ENCODE results near the gene LCP1.

Gene LCP1

GRCh38 chr13:46150134-46150693, 31.8 kb downstream of the LCP1 start:
- no peak for DNase-seq
- Histone ChIP-seq H3K4me3 (ENCODE audit: low read depth, low read length) (no peak overlapping the region), H3K4me1 (no peaks in the 10 kb centered on the region), H3K36me3 (no peaks in the 10 kb centered on the region), H3K27me3 (peaks cover 3% of the 10 kb centered on the region; the same call in 1 of the 2 replicates), H3K9me3 (no peaks in the 10 kb centered on the region)
- no peak for TF ChIP-seq CTCF (IDR thresholded peaks at IDR 0.05; ENCODE audit: low read depth, low read length)

- H3K27me3 ChIP-seq: peaks cover 3% of the 10 kb centered on the region; the same call in 1 of the 2 replicates
- no peak for DNase-seq
- no peaks in the 10 kb centered on the region for H3K36me3 ChIP-seq
- H3K4me3 ChIP-seq (ENCODE audit: low read depth, low read length): no peak overlapping the region
- no peak for TF ChIP-seq CTCF (IDR thresholded peaks at IDR 0.05; ENCODE audit: low read depth, low read length)
- H3K4me1 ChIP-seq: no peaks in the 10 kb centered on the region
- H3K9me3 ChIP-seq: no peaks in the 10 kb centered on the region
Observed at GRCh38 chr13:46149272-46150133, 32.5 kb downstream of the LCP1 start.

- Histone ChIP-seq H3K4me1 (no peaks in the 10 kb centered on the region), H3K36me3 (no peaks in the 10 kb centered on the region), H3K9me3 (no peaks in the 10 kb centered on the region), H3K27me3 (peaks cover 3% of the 10 kb centered on the region; the same call in 1 of the 2 replicates), H3K4me3 (ENCODE audit: low read depth, low read length) (no peak overlapping the region)
- peak; percentile 49 for TF ChIP-seq CTCF (IDR thresholded peaks at IDR 0.05; ENCODE audit: low read depth, low read length)
- DNase-seq: peak; percentile 22
Observed at GRCh38 chr13:46146898-46147297, 35.1 kb downstream of the LCP1 start.

GRCh38 chr13:46145950-46146349, 36.0 kb downstream of the LCP1 start:
- no peak overlapping the region for H3K4me3 ChIP-seq (ENCODE audit: low read depth, low read length)
- no peaks in the 10 kb centered on the region for H3K9me3 ChIP-seq
- H3K36me3 ChIP-seq: no peaks in the 10 kb centered on the region
- H3K27me3 ChIP-seq: peaks cover 3% of the 10 kb centered on the region; the same call in 1 of the 2 replicates
- DNase-seq: no peak
- H3K4me1 ChIP-seq: no peaks in the 10 kb centered on the region
- TF ChIP-seq CTCF (IDR thresholded peaks at IDR 0.05; ENCODE audit: low read depth, low read length): no peak

- no peak overlapping the region for H3K4me3 ChIP-seq (ENCODE audit: low read depth, low read length)
Observed at GRCh38 chr13:46145135-46145534, 36.8 kb downstream of the LCP1 start.

More at GRCh38 chr13:46145135-46145534, 36.8 kb downstream of the LCP1 start:
- Histone ChIP-seq H3K36me3 (no peaks in the 10 kb centered on the region), H3K4me1 (no peaks in the 10 kb centered on the region), H3K9me3 (no peaks in the 10 kb centered on the region), H3K27me3 (peaks cover 3% of the 10 kb centered on the region; the same call in 1 of the 2 replicates)
- DNase-seq: no peak
- no peak for TF ChIP-seq CTCF (IDR thresholded peaks at IDR 0.05; ENCODE audit: low read depth, low read length)
